Osteoblast (primary cell): ENCODE measurements around the gene RGMA. TPM values are rescaled to one million over a fixed set of nuclear protein-coding genes. Genes with fewer than 3 reads are reported as not detected.

Source experiments
- DNase-seq: peaks from one replicate; pipeline ENCODE4 v3.0.0; 2011; ENCODE audit warnings: low spot score, mixed read lengths; ENCODE audit not compliant: insufficient read length; ENCODE audit errors: missing footprints
- H2AFZ ChIP-seq: 2 replicates; pipeline ENCODE4 v1.6.0; 2011; ENCODE audit warnings: mild to moderate bottlenecking, low read length
- H3K27ac ChIP-seq: 2 replicates; pipeline ENCODE4 v1.5.1; 2011; ENCODE audit warnings: mild to moderate bottlenecking, low read depth, low read length, moderate library complexity
- H3K27me3 ChIP-seq: 2 replicates; pipeline ENCODE4 v1.6.0; 2012; ENCODE audit warnings: mild to moderate bottlenecking, control low read depth, inconsistent platforms, low read length, moderate library complexity; ENCODE audit not compliant: insufficient read depth
- H3K36me3 ChIP-seq: 2 replicates; pipeline ENCODE4 v1.5.1; 2011; ENCODE audit warnings: mild to moderate bottlenecking, low read length, control low read depth, moderate library complexity; ENCODE audit not compliant: insufficient read depth
- H3K4me1 ChIP-seq: 2 replicates; pipeline ENCODE4 v1.5.1; 2011; ENCODE audit warnings: mild to moderate bottlenecking, low read length, control low read depth, moderate library complexity; ENCODE audit not compliant: insufficient read depth
- H3K4me2 ChIP-seq: 2 replicates; pipeline ENCODE4 v1.6.0; 2011; ENCODE audit warnings: mild to moderate bottlenecking, low read length; ENCODE audit not compliant: insufficient read depth
- H3K4me3 ChIP-seq: fragments of 200-600 bp; sonication (generic); 3 replicates; pipeline ENCODE4 v1.5.1; 2012; ENCODE audit warnings: mild to moderate bottlenecking, low read length, inconsistent platforms; ENCODE audit not compliant: insufficient read depth
- H3K79me2 ChIP-seq: 2 replicates; pipeline ENCODE4 v1.6.0; 2012; ENCODE audit warnings: mild to moderate bottlenecking, low read length, control low read depth, inconsistent platforms; ENCODE audit not compliant: insufficient read depth
- H3K9me3 ChIP-seq: 2 replicates; pipeline ENCODE4 v1.5.1; 2011; ENCODE audit warnings: low read depth, low read length, control low read depth
- H4K20me1 ChIP-seq: 2 replicates; pipeline ENCODE4 v1.6.0; 2012; ENCODE audit warnings: mild to moderate bottlenecking, low read length, control low read depth; ENCODE audit not compliant: insufficient read depth
- total RNA-seq: library from RNA; depleted of rRNA; stranded (reverse); fragments of >200 nt; gene quantifications from 2 replicates; pipeline ENCODE4 v1.2.3, GENCODE V29; 2012
- TF ChIP-seq, protein P1 (sequence below): IDR thresholded peaks from 2 replicates; pipeline ENCODE4 v1.5.1; 2011; ENCODE audit warnings: mild to moderate bottlenecking, low read depth, low read length, moderate library complexity; ENCODE audit errors: extremely low read depth

The RGMA gene
- total RNA-seq, 1 donor = 2.5 TPM

DNA sequence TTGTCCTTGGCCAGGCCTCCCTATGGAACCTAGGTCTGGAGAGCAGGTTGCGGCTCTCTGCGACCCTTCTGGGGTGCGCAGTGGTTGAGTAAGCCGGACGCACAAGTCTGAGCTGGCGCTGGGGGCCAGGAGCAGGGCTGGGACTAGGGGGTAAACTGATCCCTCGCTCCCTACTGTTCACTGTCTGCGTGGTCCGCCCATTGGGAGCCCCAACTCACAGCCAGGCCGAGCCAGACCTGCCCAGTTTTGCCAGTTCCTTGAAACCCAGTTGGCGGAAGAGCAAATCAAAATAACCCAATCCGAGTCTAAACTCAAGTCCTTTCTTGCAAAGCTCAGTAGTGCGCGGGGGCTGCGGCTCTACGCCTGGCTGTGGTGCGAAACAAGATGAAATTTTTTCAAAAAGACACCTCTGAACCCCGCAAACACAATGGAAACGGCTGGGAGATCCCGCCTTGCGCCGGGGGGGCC is 17.5 kb downstream of the RGMA start:
- H3K27me3 ChIP-seq = peaks cover 37% of the 10 kb centered on the region
- TF ChIP-seq, protein P1, sequence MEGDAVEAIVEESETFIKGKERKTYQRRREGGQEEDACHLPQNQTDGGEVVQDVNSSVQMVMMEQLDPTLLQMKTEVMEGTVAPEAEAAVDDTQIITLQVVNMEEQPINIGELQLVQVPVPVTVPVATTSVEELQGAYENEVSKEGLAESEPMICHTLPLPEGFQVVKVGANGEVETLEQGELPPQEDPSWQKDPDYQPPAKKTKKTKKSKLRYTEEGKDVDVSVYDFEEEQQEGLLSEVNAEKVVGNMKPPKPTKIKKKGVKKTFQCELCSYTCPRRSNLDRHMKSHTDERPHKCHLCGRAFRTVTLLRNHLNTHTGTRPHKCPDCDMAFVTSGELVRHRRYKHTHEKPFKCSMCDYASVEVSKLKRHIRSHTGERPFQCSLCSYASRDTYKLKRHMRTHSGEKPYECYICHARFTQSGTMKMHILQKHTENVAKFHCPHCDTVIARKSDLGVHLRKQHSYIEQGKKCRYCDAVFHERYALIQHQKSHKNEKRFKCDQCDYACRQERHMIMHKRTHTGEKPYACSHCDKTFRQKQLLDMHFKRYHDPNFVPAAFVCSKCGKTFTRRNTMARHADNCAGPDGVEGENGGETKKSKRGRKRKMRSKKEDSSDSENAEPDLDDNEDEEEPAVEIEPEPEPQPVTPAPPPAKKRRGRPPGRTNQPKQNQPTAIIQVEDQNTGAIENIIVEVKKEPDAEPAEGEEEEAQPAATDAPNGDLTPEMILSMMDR = no peak
- H3K79me2 ChIP-seq = no peaks in the 10 kb centered on the region
- no peak overlapping the region for H2AFZ ChIP-seq
- H3K4me1 ChIP-seq = peaks cover 11% of the 10 kb centered on the region
- no peaks in the 10 kb centered on the region for H4K20me1 ChIP-seq
- no peaks in the 10 kb centered on the region for H3K9me3 ChIP-seq
- DNase-seq = no peak
- peak overlapping the region; percentile 68 for H3K4me3 ChIP-seq
- H3K27ac ChIP-seq = no peak overlapping the region
- H3K4me2 ChIP-seq = peak overlapping the region; percentile 81
- H3K36me3 ChIP-seq = no peaks in the 10 kb centered on the region

- Histone ChIP-seq H3K27ac (no peak overlapping the region), H3K4me1 (peaks cover 11% of the 10 kb centered on the region), H3K4me3 (no peak overlapping the region), H3K27me3 (peaks cover 37% of the 10 kb centered on the region), H2AFZ (no peak overlapping the region), H3K9me3 (no peaks in the 10 kb centered on the region), H3K79me2 (no peaks in the 10 kb centered on the region), H3K36me3 (no peaks in the 10 kb centered on the region), H3K4me2 (no peak overlapping the region), H4K20me1 (no peaks in the 10 kb centered on the region)
- no peak for DNase-seq
- TF ChIP-seq, protein P1 = no peak
These were observed 18.3 kb downstream of the RGMA start for GRCh38 chr15:93070551-93071296.

- Histone ChIP-seq H3K4me1 (peaks cover 11% of the 10 kb centered on the region), H4K20me1 (no peaks in the 10 kb centered on the region), H3K4me2 (no peak overlapping the region), H3K27me3 (peaks cover 37% of the 10 kb centered on the region), H3K79me2 (no peaks in the 10 kb centered on the region), H2AFZ (no peak overlapping the region), H3K4me3 (no peak overlapping the region), H3K9me3 (no peaks in the 10 kb centered on the region), H3K36me3 (no peaks in the 10 kb centered on the region), H3K27ac (no peak overlapping the region)
- TF ChIP-seq, protein P1 = no peak
- DNase-seq = no peak
These were observed 18.9 kb downstream of the RGMA start for GRCh38 chr15:93070132-93070531.

- Histone ChIP-seq H4K20me1 (no peaks in the 10 kb centered on the region), H2AFZ (no peak overlapping the region), H3K27ac (no peak overlapping the region), H3K4me1 (peaks cover 11% of the 10 kb centered on the region), H3K36me3 (no peaks in the 10 kb centered on the region), H3K79me2 (no peaks in the 10 kb centered on the region), H3K4me2 (no peak overlapping the region), H3K27me3 (peaks cover 30% of the 10 kb centered on the region), H3K4me3 (no peak overlapping the region), H3K9me3 (no peaks in the 10 kb centered on the region)
- TF ChIP-seq, protein P1 = no peak
- DNase-seq = no peak
These were observed 20.3 kb downstream of the RGMA start for GRCh38 chr15:93068581-93069199.
